Gastroesophageal sphincter (tissue), 3 donors: ENCODE data around the gene MFNG.

Source experiments
- EP300 ChIP-seq: sonication (generic); formaldehyde crosslinking; IDR thresholded peaks from one replicate; pipeline ENCODE4 v1.6.1; 2017; ENCODE audit warnings: antibody characterized with exemption, mild to moderate bottlenecking
- POLR2A ChIP-seq, 2 donors: fragments of 450-650 bp; IDR thresholded peaks; one replicate each; pipeline ENCODE4 v1.6.1; 2017; ENCODE audit warnings: antibody characterized with exemption in 2 of 2, mild to moderate bottlenecking in 2 of 2, moderate library complexity in 1 of 2
- POLR2AphosphoS5 ChIP-seq: sonication (generic); formaldehyde crosslinking; IDR thresholded peaks from one replicate; pipeline ENCODE4 v1.6.1; 2017; ENCODE audit warnings: antibody characterized with exemption
- TF ChIP-seq, protein P1 (sequence below), 4 experiments: fragments of 200-600 bp in 2 of 4; fragments of 450-650 bp in 2 of 4; sonication (generic) in 1 of 4; IDR thresholded peaks; one replicate each; pipeline ENCODE4 v1.5.1; 2017 to 2019; ENCODE audit warnings: antibody characterized with exemption in 4 of 4, mild to moderate bottlenecking in 2 of 4, moderate library complexity in 2 of 4

DNA sequence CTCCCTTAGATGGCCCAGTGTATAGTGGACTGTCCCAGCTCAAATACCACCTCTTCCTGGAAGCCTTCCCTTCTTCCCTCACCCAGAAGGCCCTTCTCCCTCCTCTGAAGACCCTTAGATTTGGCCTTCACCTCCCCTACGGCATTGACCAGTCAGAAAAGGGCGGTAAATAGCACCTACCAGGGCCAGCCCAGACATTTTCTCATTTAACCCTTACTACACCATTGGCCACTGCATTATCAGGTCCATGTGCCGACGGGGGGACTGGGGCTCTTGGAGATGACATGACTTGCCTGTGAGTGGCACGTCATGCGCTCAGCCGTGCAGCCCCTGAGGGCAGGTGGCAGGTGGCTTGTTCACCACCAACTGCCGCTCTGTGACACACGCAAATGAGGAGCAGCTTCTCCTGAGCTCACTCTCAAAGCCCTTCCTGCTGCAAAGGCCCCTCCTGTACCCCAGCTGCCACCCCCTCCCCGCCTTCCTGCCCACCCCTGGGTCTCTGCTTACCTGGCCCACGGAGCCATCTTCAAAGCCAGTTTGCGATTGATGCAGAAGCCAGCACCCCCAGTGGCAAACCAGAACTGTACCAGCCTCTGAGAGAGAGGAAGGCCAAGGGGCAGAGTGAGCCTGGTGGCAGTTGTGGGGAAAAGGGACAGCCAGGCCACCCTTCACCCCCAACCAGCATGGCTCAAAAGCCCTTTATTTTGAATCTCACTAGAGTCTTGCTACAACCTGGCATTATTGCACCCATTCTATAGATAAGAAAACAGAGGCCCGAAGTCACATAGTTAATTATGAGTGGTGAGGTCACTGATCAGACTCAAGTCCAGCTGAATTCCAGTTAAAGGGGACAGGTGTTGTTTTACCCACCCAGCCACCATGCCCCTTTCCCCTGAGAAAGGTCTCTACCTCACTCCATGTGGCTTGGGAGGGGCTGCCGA, 9.5 kb downstream of the MFNG start:
- TF ChIP-seq, protein P1, sequence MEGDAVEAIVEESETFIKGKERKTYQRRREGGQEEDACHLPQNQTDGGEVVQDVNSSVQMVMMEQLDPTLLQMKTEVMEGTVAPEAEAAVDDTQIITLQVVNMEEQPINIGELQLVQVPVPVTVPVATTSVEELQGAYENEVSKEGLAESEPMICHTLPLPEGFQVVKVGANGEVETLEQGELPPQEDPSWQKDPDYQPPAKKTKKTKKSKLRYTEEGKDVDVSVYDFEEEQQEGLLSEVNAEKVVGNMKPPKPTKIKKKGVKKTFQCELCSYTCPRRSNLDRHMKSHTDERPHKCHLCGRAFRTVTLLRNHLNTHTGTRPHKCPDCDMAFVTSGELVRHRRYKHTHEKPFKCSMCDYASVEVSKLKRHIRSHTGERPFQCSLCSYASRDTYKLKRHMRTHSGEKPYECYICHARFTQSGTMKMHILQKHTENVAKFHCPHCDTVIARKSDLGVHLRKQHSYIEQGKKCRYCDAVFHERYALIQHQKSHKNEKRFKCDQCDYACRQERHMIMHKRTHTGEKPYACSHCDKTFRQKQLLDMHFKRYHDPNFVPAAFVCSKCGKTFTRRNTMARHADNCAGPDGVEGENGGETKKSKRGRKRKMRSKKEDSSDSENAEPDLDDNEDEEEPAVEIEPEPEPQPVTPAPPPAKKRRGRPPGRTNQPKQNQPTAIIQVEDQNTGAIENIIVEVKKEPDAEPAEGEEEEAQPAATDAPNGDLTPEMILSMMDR (IDR thresholded peaks at IDR 0.05): no peak
- TF ChIP-seq EP300 (no peak), POLR2A (IDR thresholded peaks at IDR 0.05) (no peak), POLR2AphosphoS5 (no peak)
